NCI-H2081 treated with DMSO at 0.1 percent for 48 hours (cell line): Measurements from ENCODE around the gene CKS1B.
A peak's percentile ranks its signal among the peaks of the same experiment; 100 is the strongest.
"Not testable (repeated sequence)": the region's sequence is repeated elsewhere in the genome, so short reads cannot be mapped to it uniquely, and the experiment has no call there.

Experiments used
- DNase-seq: peaks from one replicate; lab custom pipeline; 2025; lab: John Stamatoyannopoulos, UW

CKS1B gene

DNA sequence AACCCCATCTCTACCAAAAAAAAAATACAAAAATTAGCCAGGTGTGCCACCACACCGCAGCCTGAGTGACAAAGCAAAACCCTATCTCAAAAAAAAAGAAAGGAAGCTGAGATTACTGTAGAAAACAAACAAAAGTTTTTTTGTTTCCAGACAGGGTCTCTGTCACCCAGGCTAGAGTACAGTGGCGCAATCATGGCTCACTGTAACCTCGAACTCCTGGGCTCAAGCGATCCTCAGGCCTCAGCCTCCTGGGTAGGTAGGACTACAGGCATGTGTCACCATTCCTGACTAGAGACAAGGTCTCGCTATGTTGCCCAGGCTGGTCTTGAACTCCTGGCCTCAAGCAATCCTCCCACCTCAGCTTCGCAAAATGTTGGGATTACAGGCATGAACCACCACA lies 10.1 kb upstream of the CKS1B start:
- DNase-seq, result no peak

DNA sequence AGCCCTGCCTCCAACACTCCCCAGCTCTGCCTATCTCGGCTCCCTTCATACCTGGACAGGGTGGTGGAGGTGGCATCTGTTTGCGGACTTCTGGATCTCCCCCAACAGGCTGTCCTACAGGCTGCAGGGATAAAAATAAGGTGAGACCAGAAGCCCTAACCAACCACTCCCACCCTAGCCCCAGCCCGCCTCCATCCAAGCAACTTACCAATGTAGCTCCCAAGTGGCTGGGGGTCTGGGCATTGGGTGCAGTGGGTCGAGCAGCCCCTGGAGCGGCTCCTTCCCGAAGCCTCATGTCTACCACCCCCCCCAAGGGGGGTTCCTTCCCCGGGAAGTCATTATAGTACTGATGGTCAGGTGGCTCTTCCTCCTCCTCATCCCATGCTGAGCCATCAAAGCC lies 8.4 kb upstream of the CKS1B start:
- no peak for DNase-seq

DNA sequence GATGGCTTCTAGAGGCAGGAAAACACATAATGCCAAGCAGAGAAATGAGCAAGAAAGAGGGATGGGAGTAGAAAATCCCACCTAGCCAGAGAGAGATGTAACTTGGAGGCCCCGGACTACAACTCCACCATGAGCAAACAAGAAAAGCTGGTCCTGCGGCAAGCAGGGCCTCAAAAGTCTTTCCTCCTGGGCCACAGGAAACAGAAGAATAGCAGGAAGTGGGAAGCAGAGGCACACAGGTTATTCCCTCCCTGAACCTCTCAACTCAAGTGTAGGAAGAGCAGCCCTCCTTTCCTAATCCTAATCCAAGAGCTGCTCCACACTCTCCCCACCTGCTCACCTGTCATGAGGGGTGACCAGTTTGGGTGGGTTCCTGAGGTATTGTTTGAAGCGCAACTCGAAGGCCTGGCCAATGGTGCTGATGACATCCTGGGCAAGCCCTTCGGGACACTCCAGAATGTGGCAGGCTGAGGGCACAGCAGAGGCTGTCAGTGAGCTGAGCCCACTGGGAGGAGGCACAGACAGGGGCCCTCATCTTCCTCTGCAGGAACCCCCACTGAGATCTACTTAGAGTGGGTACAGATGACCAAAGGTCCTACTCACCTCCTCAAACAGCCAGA lies 7.0 kb upstream of the CKS1B start:
- no peak for DNase-seq

DNA sequence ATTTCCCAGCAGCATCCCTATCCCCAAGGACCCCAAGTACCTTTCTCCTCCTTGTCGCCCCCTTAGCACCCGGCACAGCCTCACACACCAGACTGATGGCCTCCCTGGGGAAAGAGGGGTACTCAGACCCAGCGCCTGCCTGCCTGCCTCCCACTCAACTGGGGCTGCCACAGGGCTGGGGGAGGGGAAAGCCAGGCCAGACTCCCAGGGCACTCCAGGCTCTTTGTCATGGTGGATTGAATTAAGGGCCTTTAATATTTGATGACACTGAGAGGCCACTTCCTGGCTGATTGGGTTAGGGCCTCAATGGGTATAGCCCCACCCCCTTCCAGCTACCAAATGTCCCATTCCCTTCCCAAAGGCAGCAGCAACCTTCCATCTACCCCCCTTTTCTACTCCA lies 5.8 kb upstream of the CKS1B start:
- no peak for DNase-seq

DNA sequence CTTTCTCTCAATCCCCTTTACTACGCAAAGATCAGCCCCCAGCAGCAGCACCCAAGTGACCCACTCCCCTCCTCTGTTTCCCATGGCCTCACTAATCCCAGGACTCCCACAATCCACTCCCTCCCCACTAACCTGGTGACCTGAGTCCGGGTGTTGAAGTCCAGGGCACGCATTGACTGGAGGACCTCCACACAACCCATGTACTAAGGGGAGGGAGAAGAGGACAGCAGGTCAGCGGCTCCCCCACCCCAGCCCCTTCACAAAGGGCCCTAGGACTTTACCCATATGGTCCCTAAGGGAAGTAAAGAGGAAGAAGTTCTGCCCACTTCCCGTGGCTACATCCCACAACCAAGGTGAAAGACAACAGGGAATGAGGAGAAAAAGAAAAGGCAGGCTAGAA lies 5.2 kb upstream of the CKS1B start:
- no peak for DNase-seq

DNA sequence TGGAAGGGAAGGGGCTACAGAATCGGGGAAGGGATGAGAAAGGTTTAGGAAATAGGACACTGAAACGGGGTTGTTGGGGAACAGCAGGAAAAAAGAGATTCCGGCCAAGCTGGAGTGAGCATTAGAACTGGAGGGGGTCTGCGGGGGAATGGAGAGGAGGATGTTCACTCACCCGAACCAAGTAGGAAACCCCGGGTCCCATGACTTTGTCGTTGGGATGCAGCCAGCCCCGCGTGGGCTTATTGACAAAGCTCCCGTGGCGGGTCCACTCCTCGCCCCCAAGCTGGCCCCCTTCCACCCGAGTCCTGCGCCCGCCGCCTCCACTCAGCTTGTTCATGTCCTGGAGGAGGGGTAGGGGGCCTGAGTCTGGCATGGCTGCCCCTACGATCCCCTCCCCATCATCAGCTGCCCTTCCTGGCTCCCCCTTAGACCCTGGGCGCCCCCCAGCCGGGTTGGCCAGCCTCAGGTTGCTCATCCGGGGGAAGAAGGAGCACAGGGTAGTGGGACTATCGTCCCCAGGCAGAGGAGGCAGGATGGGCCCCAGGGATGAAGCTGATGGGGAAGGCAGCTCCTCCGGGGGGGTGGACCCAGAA lies 4.5 kb upstream of the CKS1B start:
- DNase-seq, result no peak

DNA sequence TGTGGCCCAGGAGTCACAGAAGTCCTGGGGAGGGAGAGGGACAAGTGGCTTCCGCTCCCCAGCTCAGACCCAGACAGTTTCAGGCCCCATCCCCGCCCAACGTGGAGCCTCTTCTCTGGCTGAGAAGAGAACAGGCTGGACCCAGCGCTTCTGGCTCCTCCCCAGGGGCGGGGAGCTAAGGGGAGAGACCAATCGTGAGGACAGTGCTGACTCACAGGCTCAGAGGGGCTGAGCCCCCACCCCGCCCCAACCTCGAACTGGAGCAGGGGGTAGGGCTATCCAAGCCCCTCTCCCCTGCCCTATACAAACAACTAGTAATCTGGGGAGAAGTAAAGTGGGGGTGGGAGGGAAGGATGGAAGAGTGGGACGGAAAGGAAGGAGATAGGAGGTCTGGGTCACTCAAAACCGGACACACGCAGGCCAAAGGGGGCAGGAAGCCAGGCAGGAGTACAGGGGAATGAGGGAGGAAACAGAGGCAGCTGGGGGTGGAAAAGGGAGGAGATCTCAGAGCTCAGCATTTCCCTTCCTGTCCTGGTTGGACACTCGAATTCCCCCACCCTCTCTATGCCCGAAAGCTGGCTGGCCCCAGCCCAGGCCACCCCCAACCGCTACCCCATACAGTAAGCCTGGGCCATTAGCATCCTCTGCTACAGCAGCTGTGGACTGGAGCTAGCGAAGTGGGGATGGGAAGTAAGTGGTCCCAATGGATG lies 3.7 kb upstream of the CKS1B start, which contains the start of gene SHC1:
SHC1 (minus strand) TSS at position 117 of the 710 bp plus-strand sequence. CDS start 221 bp downstream, outside the sequence.
- no peak for DNase-seq

DNA sequence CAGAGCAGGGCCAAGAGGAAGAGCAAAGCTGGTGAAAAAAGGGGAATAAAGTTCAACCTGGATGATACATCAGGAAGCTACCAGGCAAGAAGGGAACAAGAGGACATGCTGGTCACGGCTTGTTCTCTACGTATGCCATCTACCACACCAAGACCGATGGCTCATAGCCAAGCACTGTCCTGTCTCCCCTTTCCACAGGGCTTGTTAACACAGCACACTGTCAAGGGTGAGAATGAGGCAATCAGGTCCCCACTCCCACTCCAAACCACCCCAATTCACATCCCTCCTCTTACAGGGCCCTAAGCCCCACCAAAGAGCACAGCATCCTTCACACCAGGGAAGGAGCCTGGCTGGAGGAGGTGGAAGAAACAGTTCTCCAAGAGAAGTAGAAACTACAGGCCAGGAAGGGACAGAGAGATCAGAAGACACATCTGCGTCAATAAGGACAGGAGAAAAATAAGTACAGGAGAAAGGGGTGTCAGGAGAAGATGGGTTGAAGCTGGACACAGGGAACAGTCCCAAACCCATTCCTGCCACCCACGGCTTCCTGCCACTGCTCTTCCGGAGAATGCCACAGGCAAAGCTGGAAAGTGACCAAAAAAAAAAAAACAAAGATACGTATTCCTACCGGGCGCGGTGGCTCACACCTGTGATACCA lies 3.0 kb upstream of the CKS1B start:
- DNase-seq, result no peak

DNA sequence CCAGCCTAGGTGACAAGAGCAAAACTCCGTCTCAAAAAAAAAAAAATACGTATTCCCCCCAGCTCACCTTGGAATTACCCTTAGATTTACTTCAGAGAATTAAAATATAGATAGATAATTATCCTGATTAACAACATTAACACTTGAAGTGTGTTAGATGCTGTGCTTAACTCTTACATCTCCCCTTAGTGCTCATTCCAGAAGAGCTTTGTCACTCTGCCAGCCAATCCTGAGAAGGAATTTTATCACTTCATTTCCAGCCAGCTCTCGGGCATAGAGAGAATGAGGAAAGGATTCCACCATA lies 2.3 kb upstream of the CKS1B start:
- DNase-seq, result no peak

DNA sequence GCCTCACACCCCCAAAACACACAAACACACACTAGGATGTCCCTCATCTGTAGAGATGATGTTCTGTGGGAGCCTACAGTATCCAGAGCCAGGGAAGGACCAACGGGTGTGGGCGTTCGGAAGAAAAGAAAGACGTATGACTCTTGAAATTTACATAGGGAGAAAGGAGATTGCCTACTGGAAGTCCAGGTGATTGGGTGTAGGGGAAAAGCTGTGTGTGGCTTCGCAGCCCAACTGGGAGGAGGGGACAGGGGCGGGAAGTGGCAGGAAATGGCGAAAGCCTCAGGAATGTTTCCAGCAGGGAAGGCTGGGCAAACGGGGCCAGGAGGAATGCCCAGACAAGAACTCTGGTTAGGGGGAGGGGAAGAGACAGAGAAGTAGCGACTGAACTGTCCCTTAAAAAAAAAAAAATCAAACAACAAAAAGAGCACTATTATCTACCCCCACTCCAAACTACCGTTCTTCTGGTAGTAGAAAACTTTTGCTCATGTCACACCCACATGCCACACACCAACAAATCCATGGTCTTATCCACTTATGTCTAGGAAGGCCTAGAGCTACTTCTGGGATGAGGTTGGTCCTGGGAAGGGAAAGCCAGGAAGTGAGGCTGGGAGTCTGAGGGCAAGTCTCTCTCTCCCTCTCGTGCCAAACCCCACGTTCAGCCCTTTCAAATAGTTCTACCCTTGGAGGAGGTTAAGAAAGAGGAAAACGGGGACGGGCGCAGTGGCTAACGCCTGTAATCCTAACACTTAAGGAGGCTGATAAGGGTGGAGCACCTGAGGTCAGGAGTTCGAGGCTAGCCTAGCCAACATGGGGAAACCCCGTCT lies 1.8 kb upstream of the CKS1B start:
- no peak for DNase-seq

DNA sequence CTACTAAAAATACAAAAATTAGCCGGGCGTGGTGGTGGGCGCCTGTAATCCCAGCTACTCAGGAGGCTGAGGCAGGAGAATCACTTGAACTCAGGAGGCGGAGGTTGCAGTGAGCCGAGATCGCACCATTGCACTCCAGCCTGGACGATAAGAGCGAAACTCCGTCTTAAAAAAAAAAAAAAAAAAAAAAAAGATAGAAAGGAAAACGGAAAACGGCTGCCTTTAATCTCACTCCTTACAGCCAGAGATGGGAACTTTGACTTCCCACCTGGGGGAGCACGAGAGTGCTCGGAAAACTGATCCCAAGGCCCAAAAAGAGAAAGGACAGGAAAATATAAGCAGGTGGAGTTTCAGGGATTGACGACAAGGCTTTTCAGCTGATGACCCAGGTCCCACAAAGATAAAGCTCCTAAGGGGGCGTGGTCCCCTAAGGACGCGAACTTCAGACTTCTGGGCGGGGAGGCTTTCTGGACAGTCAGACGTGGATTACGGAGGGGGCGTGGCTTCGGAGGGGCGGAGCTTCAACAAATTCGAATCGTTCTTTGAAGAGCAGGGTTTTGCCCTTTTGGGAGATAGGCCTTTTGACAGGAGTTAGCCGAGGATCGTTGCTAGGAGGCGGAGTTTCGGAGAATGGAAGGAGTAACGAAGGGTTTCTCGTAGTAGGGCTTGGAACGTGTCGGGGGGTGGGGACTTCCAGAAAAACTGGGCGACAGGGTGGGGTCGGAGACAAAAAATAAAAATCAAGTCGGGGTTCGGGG lies 958 bp upstream of the CKS1B start:
- DNase-seq, result peak; percentile 44

DNA sequence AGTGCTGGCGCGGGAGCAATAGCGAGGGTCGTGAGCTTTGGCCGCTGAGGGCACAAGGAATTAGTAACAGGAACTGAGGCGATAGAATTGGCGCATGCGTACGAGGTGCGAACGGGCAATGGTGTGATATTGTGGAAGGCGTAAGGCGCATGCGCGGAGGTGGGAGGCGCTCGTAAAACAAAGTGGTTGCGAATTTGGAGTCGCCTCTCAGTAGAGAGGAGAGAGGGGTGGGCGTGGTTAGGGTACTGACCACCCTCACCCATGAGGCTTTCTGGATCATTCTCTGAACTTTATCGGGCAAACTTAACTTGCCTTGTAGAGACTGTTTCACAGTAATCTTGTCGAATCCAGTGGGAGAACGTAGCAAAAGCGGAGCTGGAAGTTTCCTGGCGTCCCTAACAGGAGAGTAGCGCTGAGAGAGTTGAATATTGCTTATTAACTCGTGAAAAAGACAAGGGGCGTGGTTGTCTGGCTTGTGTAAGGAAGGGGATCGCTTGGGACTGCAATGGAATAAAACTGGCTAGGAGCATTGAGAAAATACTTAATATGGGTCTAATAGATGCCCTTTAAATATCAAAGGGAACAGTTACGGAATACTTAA lies 427 bp downstream of the CKS1B start:
- peak; percentile 97 for DNase-seq

DNA sequence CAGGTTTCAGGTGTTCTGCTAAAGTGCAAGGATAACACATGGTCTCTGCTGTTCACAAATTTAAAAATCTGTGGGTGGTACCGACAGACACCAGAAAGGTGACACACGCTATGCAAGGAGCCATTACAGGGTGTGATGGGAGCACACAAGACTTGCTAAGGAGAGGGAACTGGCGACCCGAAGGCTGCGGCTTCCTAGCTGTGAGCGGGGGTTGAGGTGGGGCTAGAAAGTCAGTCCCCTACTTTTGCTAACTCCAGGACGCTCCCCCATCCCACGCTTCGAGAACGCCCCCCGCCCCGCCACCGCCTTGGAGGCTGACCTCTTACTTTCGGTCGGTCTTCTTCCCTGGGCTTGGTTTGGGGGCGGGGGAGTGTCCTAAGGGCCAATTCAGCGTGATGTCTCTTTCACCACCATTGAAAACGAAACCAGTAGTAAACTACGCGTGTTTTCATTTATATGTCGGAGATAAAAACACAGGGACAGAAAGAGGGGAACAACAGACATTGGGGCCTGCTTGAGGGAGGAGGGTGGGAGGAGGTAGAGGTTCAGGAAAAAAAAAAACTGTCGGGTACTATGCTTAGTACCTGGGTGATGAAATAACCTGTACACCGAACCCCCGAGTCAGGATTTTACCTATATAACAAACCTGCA lies 1.1 kb downstream of the CKS1B start:
- no peak for DNase-seq

DNA sequence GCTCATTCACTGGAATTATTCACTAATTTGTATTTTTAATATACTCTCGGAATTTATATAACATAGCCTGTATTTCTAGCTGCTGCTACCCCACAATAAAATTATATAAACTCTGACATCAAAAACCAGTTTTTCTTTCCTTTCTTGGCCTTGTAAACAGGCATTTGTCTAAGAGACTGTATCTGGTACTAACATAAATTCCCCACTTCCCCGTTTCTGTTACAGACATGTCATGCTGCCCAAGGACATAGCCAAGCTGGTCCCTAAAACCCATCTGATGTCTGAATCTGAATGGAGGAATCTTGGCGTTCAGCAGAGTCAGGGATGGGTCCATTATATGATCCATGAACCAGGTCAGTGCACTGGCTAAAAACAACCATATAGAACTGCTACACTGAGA lies 3.3 kb downstream of the CKS1B start:
- DNase-seq, result not testable (repeated sequence)

DNA sequence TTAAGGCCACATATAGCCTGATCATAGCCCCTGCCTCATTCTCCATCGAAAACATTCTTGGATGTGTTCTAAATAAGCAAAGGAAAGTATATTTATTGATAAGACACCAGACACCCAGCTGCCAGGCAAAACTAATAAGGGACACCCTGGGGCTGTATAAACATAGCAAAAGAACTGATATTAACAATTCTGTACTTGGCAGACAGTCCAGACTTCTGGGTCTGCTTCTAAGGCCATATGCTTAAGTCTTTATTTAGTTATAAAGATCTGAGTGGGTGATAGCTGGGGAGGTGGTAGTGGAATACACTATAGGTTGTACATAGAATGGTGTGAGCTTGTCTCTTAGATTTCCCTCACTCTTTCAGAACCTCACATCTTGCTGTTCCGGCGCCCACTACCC lies 3.9 kb downstream of the CKS1B start:
- DNase-seq, result no peak

DNA sequence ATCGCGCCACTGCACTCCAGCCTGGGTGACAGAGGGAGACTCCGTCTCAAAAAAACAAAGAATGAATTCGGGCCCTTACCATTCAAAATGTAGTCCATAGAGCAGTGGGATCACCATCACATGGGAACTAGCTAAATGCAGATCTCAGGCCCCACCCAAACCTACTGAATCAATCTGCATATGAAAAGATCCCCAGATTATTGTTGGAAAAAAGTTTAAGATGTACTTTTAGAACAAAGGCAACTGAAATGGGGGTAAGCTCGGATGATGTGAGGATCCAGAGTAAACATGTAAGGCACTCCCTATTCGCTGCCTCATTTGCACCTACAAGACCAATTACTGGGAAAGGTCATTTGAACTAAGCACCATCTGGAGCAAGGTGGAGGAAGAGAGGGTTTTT lies 7.9 kb downstream of the CKS1B start:
- no peak for DNase-seq

DNA sequence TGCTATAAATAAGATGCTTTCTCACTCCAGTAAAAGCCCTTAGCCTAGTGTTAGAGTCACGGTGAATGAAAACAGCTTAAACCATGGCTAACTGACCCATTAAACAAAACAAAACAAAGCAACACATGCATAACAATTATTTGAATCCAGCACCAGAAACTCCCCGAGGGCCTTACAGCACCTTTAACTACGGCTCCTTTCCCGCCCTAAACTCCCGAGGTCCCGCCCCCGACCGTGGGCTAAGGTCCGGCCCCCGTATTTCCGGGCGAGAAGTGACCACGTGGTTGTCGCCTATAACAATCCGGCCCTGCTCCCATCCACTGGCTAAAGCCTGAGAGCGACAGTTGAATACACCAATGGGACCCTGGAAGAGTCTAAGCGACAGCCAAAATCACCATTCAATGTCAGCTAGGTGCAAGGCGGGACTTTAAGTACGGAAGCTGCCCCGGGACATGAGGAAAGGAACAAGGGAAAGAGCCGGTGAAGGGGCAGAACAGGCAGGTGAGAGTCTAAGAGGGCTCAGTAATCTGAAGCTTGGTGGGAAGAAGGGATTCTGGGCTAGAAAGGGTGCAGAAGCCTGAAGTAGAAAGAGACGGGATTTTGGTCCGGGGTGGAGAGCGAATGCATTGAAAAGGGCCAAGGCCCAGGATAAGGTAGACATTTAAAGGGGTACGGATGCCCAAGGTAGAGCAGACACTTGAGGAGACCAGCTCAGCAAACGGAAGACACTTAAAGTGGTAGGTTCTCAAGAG lies 8.6 kb downstream of the CKS1B start, which contains the start of gene FLAD1:
FLAD1 (plus strand) TSS at position 448 of the 752 bp plus-strand sequence. CDS start 351 bp downstream, outside the sequence.
- peak; percentile 100 for DNase-seq

DNA sequence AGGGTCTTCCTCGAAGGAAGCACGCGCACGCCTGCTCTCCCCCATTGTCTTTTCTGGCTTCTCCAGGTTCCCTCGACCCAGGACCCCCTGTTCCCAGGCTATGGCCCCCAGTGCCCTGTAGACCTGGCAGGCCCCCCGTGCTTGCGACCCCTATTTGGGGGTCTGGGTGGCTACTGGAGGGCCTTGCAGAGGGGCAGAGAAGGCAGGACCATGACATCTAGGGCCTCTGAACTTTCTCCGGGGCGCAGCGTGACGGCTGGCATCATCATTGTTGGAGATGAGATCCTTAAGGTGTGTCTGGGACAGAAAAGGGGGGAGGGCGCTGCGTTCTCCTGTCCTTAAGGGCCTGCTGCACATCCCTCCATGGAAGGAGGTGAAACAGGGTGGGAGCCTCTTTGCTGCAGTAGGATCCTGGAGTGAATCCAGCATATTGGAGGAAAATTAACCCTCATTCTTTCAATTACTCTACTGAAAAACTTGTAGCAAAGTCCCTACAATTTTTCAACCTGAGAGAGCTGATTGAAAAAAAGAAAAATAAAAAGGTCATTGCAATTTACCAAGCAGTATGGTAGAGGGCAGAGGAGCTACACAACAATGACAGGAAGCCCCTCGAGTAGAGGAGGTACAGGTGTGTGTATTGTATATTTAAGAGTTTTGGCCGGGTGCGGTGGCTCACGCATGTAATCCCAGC lies 9.4 kb downstream of the CKS1B start:
- DNase-seq, result no peak

DNA sequence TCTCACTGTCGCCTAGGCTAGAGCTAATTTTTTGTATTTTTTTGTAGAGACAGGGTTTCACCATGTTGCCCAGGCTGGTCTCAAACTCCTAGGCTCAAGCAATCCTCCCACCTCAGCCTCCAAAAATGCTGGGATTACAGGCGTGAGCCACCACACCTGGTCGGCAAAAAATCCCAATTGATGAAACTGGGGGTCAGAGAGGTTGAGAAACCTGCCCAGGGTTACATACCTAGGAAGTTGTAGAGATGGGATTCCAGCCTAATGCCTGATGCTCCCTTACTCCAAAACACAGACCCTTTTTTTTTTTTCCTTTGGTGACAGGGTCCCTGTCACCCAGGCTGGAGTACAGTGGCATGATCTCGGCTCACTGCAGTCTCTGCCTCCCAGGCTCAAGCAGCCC lies 12.3 kb downstream of the CKS1B start:
- DNase-seq, result not testable (repeated sequence)
